ENCODE data around the gene KCNQ1.

DNA sequence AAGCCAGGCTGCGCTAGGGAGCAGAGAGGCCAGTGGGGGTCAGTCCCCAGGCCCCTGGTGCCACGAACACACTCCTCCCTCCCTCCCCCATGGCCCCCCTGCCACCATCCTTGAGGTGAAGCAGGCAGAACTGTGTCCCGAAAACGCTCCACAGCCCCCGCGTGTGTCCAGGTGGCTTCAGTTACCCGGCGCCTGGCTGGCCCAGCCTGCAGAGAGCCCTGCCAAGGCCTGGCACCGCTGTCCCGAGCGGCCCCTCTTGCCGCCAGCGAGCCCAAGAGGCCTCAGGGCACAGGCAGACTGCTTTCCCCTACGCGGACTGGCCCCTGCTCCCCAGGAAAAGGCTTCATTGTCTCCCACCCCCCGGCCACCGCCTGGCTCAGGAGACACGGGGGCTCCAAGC, 413.1 kb downstream of the KCNQ1 start:
- TF ChIP-seq FOXJ3 (CRISPR knock-in tag; IDR thresholded peaks at IDR 0.05; ENCODE audit: borderline replicate concordance): no peak
- TF ChIP-seq, protein P1, sequence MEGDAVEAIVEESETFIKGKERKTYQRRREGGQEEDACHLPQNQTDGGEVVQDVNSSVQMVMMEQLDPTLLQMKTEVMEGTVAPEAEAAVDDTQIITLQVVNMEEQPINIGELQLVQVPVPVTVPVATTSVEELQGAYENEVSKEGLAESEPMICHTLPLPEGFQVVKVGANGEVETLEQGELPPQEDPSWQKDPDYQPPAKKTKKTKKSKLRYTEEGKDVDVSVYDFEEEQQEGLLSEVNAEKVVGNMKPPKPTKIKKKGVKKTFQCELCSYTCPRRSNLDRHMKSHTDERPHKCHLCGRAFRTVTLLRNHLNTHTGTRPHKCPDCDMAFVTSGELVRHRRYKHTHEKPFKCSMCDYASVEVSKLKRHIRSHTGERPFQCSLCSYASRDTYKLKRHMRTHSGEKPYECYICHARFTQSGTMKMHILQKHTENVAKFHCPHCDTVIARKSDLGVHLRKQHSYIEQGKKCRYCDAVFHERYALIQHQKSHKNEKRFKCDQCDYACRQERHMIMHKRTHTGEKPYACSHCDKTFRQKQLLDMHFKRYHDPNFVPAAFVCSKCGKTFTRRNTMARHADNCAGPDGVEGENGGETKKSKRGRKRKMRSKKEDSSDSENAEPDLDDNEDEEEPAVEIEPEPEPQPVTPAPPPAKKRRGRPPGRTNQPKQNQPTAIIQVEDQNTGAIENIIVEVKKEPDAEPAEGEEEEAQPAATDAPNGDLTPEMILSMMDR (IDR thresholded peaks at IDR 0.05): no peak
- TF ChIP-seq, protein P2, sequence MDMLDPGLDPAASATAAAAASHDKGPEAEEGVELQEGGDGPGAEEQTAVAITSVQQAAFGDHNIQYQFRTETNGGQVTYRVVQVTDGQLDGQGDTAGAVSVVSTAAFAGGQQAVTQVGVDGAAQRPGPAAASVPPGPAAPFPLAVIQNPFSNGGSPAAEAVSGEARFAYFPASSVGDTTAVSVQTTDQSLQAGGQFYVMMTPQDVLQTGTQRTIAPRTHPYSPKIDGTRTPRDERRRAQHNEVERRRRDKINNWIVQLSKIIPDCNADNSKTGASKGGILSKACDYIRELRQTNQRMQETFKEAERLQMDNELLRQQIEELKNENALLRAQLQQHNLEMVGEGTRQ (CRISPR knock-in tag; IDR thresholded peaks at IDR 0.05): no peak

Measured in WTC11 (cell line).